Gastroesophageal sphincter (tissue), 3 donors: Measurements from ENCODE around the gene PRDM16.

Source experiments
- CTCF ChIP-seq, 4 experiments: fragments of 200-600 bp in 2 of 4; fragments of 450-650 bp in 2 of 4; sonication (generic) in 1 of 4; IDR thresholded peaks; one replicate each; pipeline ENCODE4 v1.5.1; 2017 to 2019; ENCODE audit warnings: antibody characterized with exemption in 4 of 4, mild to moderate bottlenecking in 2 of 4, moderate library complexity in 2 of 4
- EP300 ChIP-seq: sonication (generic); formaldehyde crosslinking; IDR thresholded peaks from one replicate; pipeline ENCODE4 v1.6.1; 2017; ENCODE audit warnings: antibody characterized with exemption, mild to moderate bottlenecking
- POLR2A ChIP-seq, 2 donors: fragments of 450-650 bp; IDR thresholded peaks; one replicate each; pipeline ENCODE4 v1.6.1; 2017; ENCODE audit warnings: antibody characterized with exemption in 2 of 2, mild to moderate bottlenecking in 2 of 2, moderate library complexity in 1 of 2
- POLR2AphosphoS5 ChIP-seq: sonication (generic); formaldehyde crosslinking; IDR thresholded peaks from one replicate; pipeline ENCODE4 v1.6.1; 2017; ENCODE audit warnings: antibody characterized with exemption

- no peak for TF ChIP-seq CTCF (IDR thresholded peaks at IDR 0.05)
- TF ChIP-seq POLR2A (IDR thresholded peaks at IDR 0.05), result no peak
- no peak for TF ChIP-seq POLR2AphosphoS5
- TF ChIP-seq EP300, result no peak
Observed at GRCh38 chr1:3031401-3032221, 37.4 kb upstream of the PRDM16 start.
